ENCODE measurements around the gene IGFBPL1.
A peak's percentile ranks its signal among the peaks of the same experiment; 100 is the strongest.
"Not testable (repeated sequence)": the region's sequence is repeated elsewhere in the genome, so short reads cannot be mapped to it uniquely, and the experiment has no call there.

The IGFBPL1 gene

GRCh38 chr9:38423973-38424843, at the start of gene IGFBPL1:
Gene IGFBPL1, minus strand, starts transcription at chr9:38424454. Its CDS starts 30 bp downstream, at chr9:38424424.
- peak; percentile 65 for DNase-seq (ENCODE audit: low spot score)
- ChIA-PET CTCF (no interaction called here), POLR2A (ENCODE audit: low non-redundant PET) (no interaction called here)
- no peak within 1 kb of the TSS for H3K27ac ChIP-seq
- TF ChIP-seq CTCF (conservative IDR thresholded peaks at IDR 0.05; ENCODE audit: low read depth): no peak

- DNase-seq (ENCODE audit: low spot score); CTCF ChIA-PET: not testable (repeated sequence)
These were observed 48.5 kb upstream of the IGFBPL1 start for GRCh38 chr9:38472583-38473249.

GRCh38 chr9:38467404-38467803, 43.1 kb upstream of the IGFBPL1 start:
- H3K27ac ChIP-seq: no peak overlapping the region
- no peak for DNase-seq (ENCODE audit: low spot score)
- TF ChIP-seq CTCF (conservative IDR thresholded peaks at IDR 0.05; ENCODE audit: low read depth): no peak
- POLR2A ChIA-PET (ENCODE audit: low non-redundant PET): no interaction called here
- CTCF ChIA-PET: interaction anchor here (0.7 to 1.1 kb wide), 2 partner anchors 75 to 288 kb away, joined by 3 to 5 read pairs; partner anchors contain the start of gene ALDH1B1

More at GRCh38 chr9:38472583-38473249, 48.5 kb upstream of the IGFBPL1 start:
- POLR2A ChIA-PET (ENCODE audit: low non-redundant PET); H3K27ac ChIP-seq: not testable (repeated sequence)

- ChIA-PET CTCF (no interaction called here), POLR2A (ENCODE audit: low non-redundant PET) (no interaction called here)
- TF ChIP-seq CTCF (conservative IDR thresholded peaks at IDR 0.05; ENCODE audit: low read depth): no peak
- no peak for DNase-seq (ENCODE audit: low spot score)
- no peak overlapping the region for H3K27ac ChIP-seq
These were observed 29.6 kb upstream of the IGFBPL1 start for GRCh38 chr9:38453835-38454234.

GRCh38 chr9:38451162-38451561, 26.9 kb upstream of the IGFBPL1 start:
- POLR2A ChIA-PET (ENCODE audit: low non-redundant PET): no interaction called here
- TF ChIP-seq CTCF (conservative IDR thresholded peaks at IDR 0.05; ENCODE audit: low read depth): no peak
- CTCF ChIA-PET: no interaction called here

GRCh38 chr9:38447703-38448102, 23.4 kb upstream of the IGFBPL1 start:
- no peak for TF ChIP-seq CTCF (conservative IDR thresholded peaks at IDR 0.05; ENCODE audit: low read depth)

More at GRCh38 chr9:38451162-38451561, 26.9 kb upstream of the IGFBPL1 start:
- H3K27ac ChIP-seq: no peak overlapping the region
- no peak for DNase-seq (ENCODE audit: low spot score)

More at GRCh38 chr9:38447703-38448102, 23.4 kb upstream of the IGFBPL1 start:
- no peak for DNase-seq (ENCODE audit: low spot score)
- ChIA-PET CTCF (interaction anchor here (0.5 to 0.7 kb wide), 2 partner anchors 223 to 314 kb away, joined by 3 to 6 read pairs; no protein-coding TSS in a partner anchor), POLR2A (ENCODE audit: low non-redundant PET) (no interaction called here)
- no peak overlapping the region for H3K27ac ChIP-seq
